Astrocyte of the spinal cord (primary cell): ENCODE data around the gene SERTAD2.

Source experiments
- DNase-seq: peaks from one replicate; pipeline ENCODE4 v3.0.0; 2011; ENCODE audit warnings: low read depth, low spot score
- H3K4me3 ChIP-seq: 2 replicates; pipeline ENCODE4 v1.5.1; 2011; ENCODE audit warnings: low read depth, mild to moderate bottlenecking, low read length, moderate library complexity
- in situ Hi-C: cut with HindIII; loops from 2 replicates; pipeline ENCODE4 v1.10.0; 2017; ENCODE audit warnings: low sequenced_read_pairs
- TF ChIP-seq, protein P1 (sequence below): IDR thresholded peaks from 2 replicates; pipeline ENCODE4 v1.5.1; 2012; ENCODE audit warnings: low read depth, mild to moderate bottlenecking, low read length, inconsistent platforms

SERTAD2 gene

DNA sequence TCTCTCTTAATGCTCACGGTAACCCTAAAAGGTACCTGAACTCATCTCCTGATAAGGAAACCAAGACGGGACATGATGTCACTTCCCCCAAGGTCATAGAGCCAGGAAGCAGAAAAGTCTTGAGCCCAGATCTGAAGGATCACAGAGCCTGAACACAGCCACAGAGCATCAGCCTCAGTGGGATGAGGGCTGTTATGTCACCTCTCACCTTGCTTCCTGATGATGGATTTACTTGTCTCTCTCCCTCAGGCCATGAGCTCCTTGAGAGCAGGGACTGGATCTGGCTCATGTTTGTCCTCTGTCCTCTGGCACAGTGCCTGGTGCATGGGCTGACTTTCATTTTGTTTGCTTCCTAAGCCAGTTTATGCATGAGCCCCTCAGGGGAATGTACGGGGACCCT, 54.2 kb downstream of the SERTAD2 start:
- in situ Hi-C loops: no loop called here
- TF ChIP-seq, protein P1, sequence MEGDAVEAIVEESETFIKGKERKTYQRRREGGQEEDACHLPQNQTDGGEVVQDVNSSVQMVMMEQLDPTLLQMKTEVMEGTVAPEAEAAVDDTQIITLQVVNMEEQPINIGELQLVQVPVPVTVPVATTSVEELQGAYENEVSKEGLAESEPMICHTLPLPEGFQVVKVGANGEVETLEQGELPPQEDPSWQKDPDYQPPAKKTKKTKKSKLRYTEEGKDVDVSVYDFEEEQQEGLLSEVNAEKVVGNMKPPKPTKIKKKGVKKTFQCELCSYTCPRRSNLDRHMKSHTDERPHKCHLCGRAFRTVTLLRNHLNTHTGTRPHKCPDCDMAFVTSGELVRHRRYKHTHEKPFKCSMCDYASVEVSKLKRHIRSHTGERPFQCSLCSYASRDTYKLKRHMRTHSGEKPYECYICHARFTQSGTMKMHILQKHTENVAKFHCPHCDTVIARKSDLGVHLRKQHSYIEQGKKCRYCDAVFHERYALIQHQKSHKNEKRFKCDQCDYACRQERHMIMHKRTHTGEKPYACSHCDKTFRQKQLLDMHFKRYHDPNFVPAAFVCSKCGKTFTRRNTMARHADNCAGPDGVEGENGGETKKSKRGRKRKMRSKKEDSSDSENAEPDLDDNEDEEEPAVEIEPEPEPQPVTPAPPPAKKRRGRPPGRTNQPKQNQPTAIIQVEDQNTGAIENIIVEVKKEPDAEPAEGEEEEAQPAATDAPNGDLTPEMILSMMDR: no peak
- no peak overlapping the region for H3K4me3 ChIP-seq
- no peak for DNase-seq

- no peak overlapping the region for H3K4me3 ChIP-seq
- no peak for DNase-seq
- in situ Hi-C loops: no loop called here
- TF ChIP-seq, protein P1: no peak
Observed at GRCh38 chr2:64598226-64598625, 55.5 kb downstream of the SERTAD2 start.

DNA sequence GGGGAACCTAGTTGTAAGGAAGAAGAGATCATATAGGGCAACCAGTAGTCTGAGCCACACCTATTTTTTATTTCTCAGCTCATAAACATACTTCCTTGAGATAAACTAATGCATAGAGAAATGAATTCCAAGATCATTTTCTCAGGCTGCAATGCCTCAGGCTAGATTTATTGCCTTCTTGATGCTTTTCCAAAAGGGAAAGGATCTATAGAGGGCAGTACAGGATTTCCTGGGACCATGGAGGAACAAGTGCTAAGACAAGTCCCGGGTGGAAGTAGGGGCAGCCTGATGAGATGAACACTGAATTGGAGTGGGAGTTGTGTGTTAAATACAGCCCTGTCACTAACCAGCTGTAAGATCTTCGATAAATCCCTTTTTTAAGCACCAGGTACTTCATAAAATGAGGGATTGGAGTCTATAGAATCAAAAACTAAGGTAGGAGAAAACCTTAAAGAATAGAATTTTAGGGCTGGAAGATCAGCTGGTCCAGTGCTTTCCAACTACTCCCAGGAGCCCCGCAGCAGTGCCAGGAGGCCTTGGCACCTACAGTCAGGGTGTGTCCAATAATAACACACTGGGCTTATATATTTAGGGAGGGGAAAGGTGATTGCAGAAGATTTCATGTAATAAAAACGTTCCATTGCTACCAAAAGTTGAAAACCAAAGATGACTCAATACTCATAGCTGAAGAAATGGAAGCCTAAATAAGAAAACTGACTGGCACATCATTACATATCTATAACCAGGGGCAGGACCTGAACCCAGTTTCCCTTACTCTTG, 58.1 kb downstream of the SERTAD2 start:
- in situ Hi-C loops: no loop called here
- H3K4me3 ChIP-seq: no peak overlapping the region
- TF ChIP-seq, protein P1: peak; percentile 37
- DNase-seq: peak; percentile 20

- no peak for DNase-seq
- in situ Hi-C loops: no loop called here
- H3K4me3 ChIP-seq: no peak overlapping the region
- TF ChIP-seq, protein P1: no peak
Observed at GRCh38 chr2:64594226-64594989, 59.3 kb downstream of the SERTAD2 start.

- TF ChIP-seq, protein P1: no peak
- H3K4me3 ChIP-seq: no peak overlapping the region
- in situ Hi-C loops: no loop called here
- DNase-seq: no peak
Observed at GRCh38 chr2:64593035-64593655, 60.6 kb downstream of the SERTAD2 start.

DNA sequence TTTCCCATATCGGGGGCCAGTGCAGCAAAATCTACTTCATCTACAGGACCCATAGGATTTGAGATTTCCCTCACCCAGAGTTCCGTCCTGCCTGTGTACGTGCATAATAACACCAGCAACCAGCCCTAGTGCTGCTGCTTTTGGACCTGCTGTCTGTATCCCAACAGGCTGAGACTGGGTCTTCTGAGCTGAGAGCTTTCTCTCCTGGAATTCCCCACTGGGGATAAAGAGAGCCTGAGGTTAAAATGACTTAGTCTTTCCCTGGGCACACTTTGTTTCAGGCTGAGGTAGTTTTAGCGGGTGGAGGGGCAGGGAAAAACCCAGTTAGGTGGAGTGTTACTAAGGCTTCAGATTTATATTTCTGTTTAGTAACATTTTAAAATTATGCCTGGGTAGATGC, 62.5 kb downstream of the SERTAD2 start:
- no peak overlapping the region for H3K4me3 ChIP-seq
- in situ Hi-C loops: no loop called here
- no peak for DNase-seq
- TF ChIP-seq, protein P1: no peak
